IPS DF 6.9 (cell line): ENCODE measurements around the gene NCKIPSD.

ENCODE experiments used
- DNase-seq: peaks from one replicate; pipeline ENCODE4 v3.0.0-alpha.2; 2013; ENCODE audit warnings: low read depth, low spot score
- H3K27ac ChIP-seq: one replicate; pipeline ENCODE4 v1.5.1; 2013; ENCODE audit warnings: low read length, control low read depth
- H3K27me3 ChIP-seq: 2 replicates; pipeline ENCODE4 v1.6.1; 2013; ENCODE audit warnings: mild to moderate bottlenecking, low read length; ENCODE audit not compliant: control insufficient read depth, insufficient read depth
- H3K36me3 ChIP-seq: 2 replicates; pipeline ENCODE4 v1.6.1; 2013; ENCODE audit warnings: low read length; ENCODE audit not compliant: control insufficient read depth, insufficient read depth
- H3K4me1 ChIP-seq: 2 replicates; pipeline ENCODE4 v1.6.1; 2013; ENCODE audit warnings: low read length; ENCODE audit not compliant: control insufficient read depth, insufficient read depth
- H3K4me3 ChIP-seq: 2 replicates; pipeline ENCODE4 v1.5.1; 2013; ENCODE audit warnings: mild to moderate bottlenecking, low read length
- H3K9me3 ChIP-seq: 2 replicates; pipeline ENCODE4 v1.6.1; 2013; ENCODE audit warnings: low read length, inconsistent platforms; ENCODE audit not compliant: control insufficient read depth, insufficient read depth
- WGBS: extraction: QIAGEN DNeasy Blood & Tissue Kit; methylation state at CpG from one replicate; pipeline ENCODE4 v1.1.7; 2013; ENCODE audit warnings: mixed read lengths, missing lambda C conversion rate; ENCODE audit not compliant: insufficient read length, insufficient coverage; 5-methylcytosine and 5-hydroxymethylcytosine counted together

Gene NCKIPSD

DNA sequence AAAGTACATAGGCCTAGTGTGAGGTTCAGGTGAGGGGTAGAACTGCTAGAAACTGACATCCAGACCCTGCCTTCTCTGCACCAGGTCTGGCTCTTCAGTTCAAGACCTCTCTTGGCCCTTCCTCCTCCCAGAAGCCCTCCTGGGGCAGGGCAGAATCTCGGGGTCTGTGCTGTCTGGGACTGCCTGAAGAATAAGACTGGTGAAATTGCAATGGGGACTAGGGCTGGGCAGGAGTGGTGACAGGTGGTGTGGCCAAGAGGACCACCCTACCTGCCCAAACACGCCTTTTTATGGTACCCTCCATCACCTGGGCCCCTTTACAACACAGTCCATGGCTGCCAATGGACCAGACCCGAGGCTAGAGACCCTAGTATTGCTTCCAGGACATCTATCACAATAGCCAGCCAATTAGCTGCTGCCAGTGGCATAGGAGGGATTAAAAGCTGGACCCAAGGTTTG lies 1.5 kb upstream of the NCKIPSD start:
- Histone ChIP-seq H3K4me3 (no peak overlapping the region), H3K27me3 (no peaks in the 10 kb centered on the region), H3K27ac (no peak overlapping the region), H3K9me3 (no peaks in the 10 kb centered on the region), H3K36me3 (peaks cover 33% of the 10 kb centered on the region), H3K4me1 (0 out of 2 replicates have a peak, but pooled peaks cover 3% of the 10 kb centered on the region)
- no peak for DNase-seq
- WGBS, result no CpG with 5 or more reads among the region's 3 CpGs

- H3K36me3 ChIP-seq, result peaks cover 36% of the 10 kb centered on the region
- no CpG with 5 or more reads among the region's 10 CpGs for WGBS
- H3K9me3 ChIP-seq, result no peaks in the 10 kb centered on the region
- 0 out of 2 replicates have a peak, but pooled peaks cover 3% of the 10 kb centered on the region for H3K4me1 ChIP-seq
- DNase-seq, result no peak
- H3K4me3 ChIP-seq, result no peak overlapping the region
- H3K27ac ChIP-seq, result no peak overlapping the region
- H3K27me3 ChIP-seq, result no peaks in the 10 kb centered on the region
Observed at GRCh38 chr3:48686538-48687219, 964 bp upstream of the NCKIPSD start.

DNA sequence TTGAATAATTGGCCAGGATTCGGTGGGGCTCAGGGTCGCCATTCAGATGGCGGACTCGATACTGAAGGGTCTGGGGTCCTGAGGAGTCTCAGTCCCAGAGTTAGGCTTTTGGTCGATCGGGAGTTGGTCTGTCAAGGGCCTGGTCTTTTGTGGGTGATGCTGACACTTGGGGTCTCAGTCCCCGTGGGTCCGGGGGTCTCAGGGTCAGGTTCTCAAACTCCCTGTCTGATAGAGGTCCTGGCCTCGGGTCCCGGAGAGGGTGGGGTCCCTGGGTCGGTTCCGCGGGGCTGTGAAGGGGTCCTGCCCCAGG lies 467 bp downstream of the NCKIPSD start:
- WGBS, result no CpG with 5 or more reads among the region's 13 CpGs
- H3K36me3 ChIP-seq, result peaks cover 44% of the 10 kb centered on the region
- H3K4me3 ChIP-seq, result peak overlapping the region; percentile 79; the same call in 1 of the 2 replicates
- 0 out of 2 replicates have a peak, but pooled peaks cover 3% of the 10 kb centered on the region for H3K4me1 ChIP-seq
- no peak for DNase-seq
- H3K27me3 ChIP-seq, result no peaks in the 10 kb centered on the region
- no peaks in the 10 kb centered on the region for H3K9me3 ChIP-seq
- no peak overlapping the region for H3K27ac ChIP-seq

GRCh38 chr3:48684480-48685143 lies 1.1 kb downstream of the NCKIPSD start:
- no peak for DNase-seq
- WGBS, result no CpG with 5 or more reads among the region's 7 CpGs
- 0 out of 2 replicates have a peak, but pooled peaks cover 3% of the 10 kb centered on the region for H3K4me1 ChIP-seq
- peak overlapping the region; percentile 16; the same call in 1 of the 2 replicates for H3K4me3 ChIP-seq
- H3K27ac ChIP-seq, result no peak overlapping the region
- H3K27me3 ChIP-seq, result no peaks in the 10 kb centered on the region
- H3K36me3 ChIP-seq, result peaks cover 45% of the 10 kb centered on the region
- no peaks in the 10 kb centered on the region for H3K9me3 ChIP-seq

GRCh38 chr3:48684054-48684349 lies 1.7 kb downstream of the NCKIPSD start:
- Histone ChIP-seq H3K4me3 (no peak overlapping the region), H3K9me3 (no peaks in the 10 kb centered on the region), H3K36me3 (peaks cover 43% of the 10 kb centered on the region), H3K27ac (no peak overlapping the region), H3K27me3 (no peaks in the 10 kb centered on the region), H3K4me1 (0 out of 2 replicates have a peak, but pooled peaks cover 3% of the 10 kb centered on the region)
- no peak for DNase-seq
- WGBS, result no CpG with 5 or more reads among the region's 8 CpGs

DNA sequence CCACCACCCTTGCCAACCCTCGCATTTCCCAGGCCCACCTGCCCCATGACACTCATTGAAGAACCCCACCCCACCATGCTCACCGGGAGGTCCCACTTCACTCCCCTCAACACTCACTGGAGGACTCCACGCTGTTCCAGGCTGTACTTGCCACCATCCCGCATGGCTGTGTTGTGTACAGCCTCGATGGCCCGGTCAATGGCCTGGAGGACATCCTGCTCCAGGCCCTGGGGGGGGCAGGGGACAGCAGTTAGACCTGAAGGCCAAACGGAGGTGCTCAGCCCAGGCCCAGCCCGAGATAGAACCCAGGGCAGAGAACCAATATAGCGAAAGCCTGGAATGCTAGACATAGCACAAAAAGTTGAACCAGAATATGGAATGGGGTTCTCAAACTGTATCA lies 2.9 kb downstream of the NCKIPSD start:
- Histone ChIP-seq H3K9me3 (no peaks in the 10 kb centered on the region), H3K27me3 (no peaks in the 10 kb centered on the region), H3K27ac (no peak overlapping the region), H3K36me3 (peaks cover 42% of the 10 kb centered on the region), H3K4me3 (no peak overlapping the region), H3K4me1 (0 out of 2 replicates have a peak, but pooled peaks cover 3% of the 10 kb centered on the region)
- WGBS, result no CpG with 5 or more reads among the region's 9 CpGs
- DNase-seq, result no peak

DNA sequence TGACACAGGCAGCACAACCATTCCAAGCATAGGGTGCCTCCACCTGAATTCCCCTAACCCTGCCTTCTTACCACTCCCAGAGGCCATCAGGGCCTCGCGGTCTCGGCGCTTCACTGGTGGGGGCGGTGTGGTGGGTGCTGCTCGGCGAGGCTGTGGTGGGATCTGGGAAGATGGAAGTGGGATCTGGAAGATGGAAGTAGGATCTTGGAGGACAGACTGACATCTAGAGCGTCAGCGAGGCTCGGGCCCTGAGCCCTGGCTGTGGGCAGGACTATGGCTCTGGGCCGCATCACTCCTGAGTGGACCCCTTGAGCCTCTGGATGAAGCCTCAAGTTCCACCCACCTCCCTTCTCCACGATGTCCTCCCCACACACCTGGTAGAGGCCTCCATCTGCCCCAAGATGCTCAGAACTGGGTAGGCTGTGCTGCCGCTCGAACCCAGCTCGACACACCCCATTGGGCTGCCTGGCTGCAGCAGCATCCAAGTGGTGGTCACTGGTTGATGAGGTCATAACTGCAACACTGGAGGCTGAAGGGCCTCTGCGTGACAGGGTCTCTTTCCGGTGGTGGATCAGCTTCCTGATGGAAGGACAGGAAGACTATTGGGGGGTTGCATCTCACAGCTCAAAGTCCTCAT lies 3.6 kb downstream of the NCKIPSD start:
- Histone ChIP-seq H3K27me3 (no peaks in the 10 kb centered on the region), H3K36me3 (peaks cover 37% of the 10 kb centered on the region), H3K27ac (no peak overlapping the region), H3K9me3 (no peaks in the 10 kb centered on the region), H3K4me3 (no peak overlapping the region), H3K4me1 (0 out of 2 replicates have a peak, but pooled peaks cover 3% of the 10 kb centered on the region)
- WGBS, result no CpG with 5 or more reads among the region's 17 CpGs
- DNase-seq, result no peak

DNA sequence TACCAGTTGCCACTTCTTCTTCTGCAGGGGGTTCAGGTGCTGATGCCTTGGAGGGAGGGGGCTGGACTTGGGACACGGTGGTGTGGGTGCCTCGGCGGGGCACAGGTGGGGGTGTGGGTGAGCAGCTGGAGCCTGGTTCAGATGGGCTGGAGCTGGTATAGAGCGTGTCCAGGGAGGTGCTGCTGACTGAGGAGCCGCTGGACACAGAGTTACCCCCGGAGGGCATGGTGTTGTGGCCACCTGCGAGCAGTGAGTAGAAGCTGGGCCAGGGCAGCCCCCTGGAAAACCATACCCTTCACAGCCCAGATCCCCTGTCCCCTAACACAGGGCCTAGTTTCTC lies 4.2 kb downstream of the NCKIPSD start:
- H3K27ac ChIP-seq, result no peak overlapping the region
- no CpG with 5 or more reads among the region's 7 CpGs for WGBS
- no peak overlapping the region for H3K4me3 ChIP-seq
- 0 out of 2 replicates have a peak, but pooled peaks cover 3% of the 10 kb centered on the region for H3K4me1 ChIP-seq
- H3K27me3 ChIP-seq, result no peaks in the 10 kb centered on the region
- no peaks in the 10 kb centered on the region for H3K9me3 ChIP-seq
- peaks cover 37% of the 10 kb centered on the region for H3K36me3 ChIP-seq
- DNase-seq, result no peak

DNA sequence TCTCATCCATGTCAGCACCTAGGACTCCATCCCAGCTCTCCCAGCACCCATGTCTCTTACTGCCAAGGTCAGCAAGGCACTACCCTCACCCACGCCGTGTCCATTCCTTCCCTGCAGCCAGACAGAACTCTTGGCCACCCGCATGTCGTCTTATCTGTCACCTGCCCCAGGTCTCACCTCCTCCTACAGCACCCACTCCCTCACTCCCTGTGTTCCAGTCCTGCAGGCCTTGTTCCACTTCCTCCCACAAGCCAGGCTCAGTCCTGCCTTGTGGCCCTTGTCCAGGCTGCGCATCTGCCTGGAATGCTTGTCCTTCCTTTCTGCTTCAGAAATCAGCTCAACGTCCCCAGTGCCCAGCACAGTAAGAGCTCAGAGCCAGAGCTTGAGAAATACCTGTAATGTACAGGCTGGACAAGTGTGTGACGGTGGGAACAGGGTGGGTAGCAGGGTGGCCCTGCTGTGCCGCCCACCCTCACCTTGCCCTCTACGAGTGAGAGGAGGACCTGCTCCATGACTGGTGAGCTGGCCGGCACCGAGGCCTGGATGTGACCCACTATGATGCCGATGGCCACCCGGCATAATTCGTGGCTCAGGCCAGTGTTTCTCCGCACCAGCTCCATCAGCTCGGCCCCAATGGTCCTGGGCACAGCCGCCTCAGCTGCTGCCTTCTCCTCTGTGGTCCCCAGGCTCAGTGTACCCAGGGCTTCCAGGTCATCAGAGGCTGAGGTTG lies 4.7 kb downstream of the NCKIPSD start:
- Histone ChIP-seq H3K4me3 (no peak overlapping the region), H3K27ac (no peak overlapping the region), H3K27me3 (no peaks in the 10 kb centered on the region), H3K4me1 (0 out of 2 replicates have a peak, but pooled peaks cover 3% of the 10 kb centered on the region), H3K9me3 (no peaks in the 10 kb centered on the region), H3K36me3 (peaks cover 41% of the 10 kb centered on the region)
- WGBS, result no CpG with 5 or more reads among the region's 17 CpGs
- no peak for DNase-seq
